OCI-LY1 (cell line): ENCODE data around the gene PKD2.

ENCODE experiments used
- H2AFZ ChIP-seq: fragments of 200-600 bp; sonication (generic), shearing (Covaris generic); 2 replicates; pipeline ENCODE4 v1.6.0; 2014; ENCODE audit warnings: antibody characterized with exemption, mild to moderate bottlenecking, low read length
- H3F3A ChIP-seq: fragments of 200-600 bp; sonication (generic), shearing (Covaris generic); 2 replicates; pipeline ENCODE4 v1.6.0; 2014; ENCODE audit warnings: mild to moderate bottlenecking, antibody characterized with exemption, low read length, moderate library complexity; ENCODE audit not compliant: insufficient read depth
- H3K27ac ChIP-seq: fragments of 200-600 bp; sonication (generic); 2 replicates; pipeline ENCODE4 v1.5.1; 2014; ENCODE audit warnings: low read length, mixed run types, mild to moderate bottlenecking, low read depth; ENCODE audit not compliant: poor library complexity, severe bottlenecking
- H3K27me3 ChIP-seq: fragments of 200-600 bp; sonication (generic); 2 replicates; pipeline ENCODE4 v1.6.0; 2014; ENCODE audit warnings: antibody characterized with exemption, mild to moderate bottlenecking, low read length, moderate library complexity; ENCODE audit not compliant: insufficient read depth
- H3K36me3 ChIP-seq: fragments of 200-600 bp; sonication (generic); 2 replicates; pipeline ENCODE4 v1.6.1; 2014; ENCODE audit warnings: mild to moderate bottlenecking, antibody characterized with exemption, low read length, moderate library complexity, mixed read lengths; ENCODE audit not compliant: insufficient read depth
- H3K4me1 ChIP-seq: fragments of 200-600 bp; sonication (generic); 2 replicates; pipeline ENCODE4 v1.5.1; 2014; ENCODE audit warnings: mild to moderate bottlenecking, low read length, moderate library complexity; ENCODE audit not compliant: insufficient read depth, severe bottlenecking
- H3K4me2 ChIP-seq: fragments of 200-600 bp; sonication (generic), shearing (Covaris generic); 2 replicates; pipeline ENCODE4 v1.6.1; 2014; ENCODE audit warnings: low read length
- H3K4me3 ChIP-seq: fragments of 200-600 bp; sonication (generic); 2 replicates; pipeline ENCODE4 v1.5.1; 2014; ENCODE audit warnings: low read length, low read depth, mild to moderate bottlenecking, mixed read lengths; ENCODE audit not compliant: poor library complexity, severe bottlenecking
- H3K79me2 ChIP-seq: fragments of 200-600 bp; shearing (Covaris generic); 2 replicates; pipeline ENCODE4 v1.6.1; 2016; ENCODE audit warnings: mixed run types, low read length, mixed read lengths; ENCODE audit not compliant: insufficient read depth
- H3K9ac ChIP-seq: fragments of 200-600 bp; sonication (generic), shearing (Covaris generic); 2 replicates; pipeline ENCODE4 v1.6.1; 2014; ENCODE audit warnings: mild to moderate bottlenecking, low read length, mixed read lengths
- H3K9me2 ChIP-seq: fragments of 200-600 bp; sonication (generic), shearing (Covaris generic); 2 replicates; pipeline ENCODE4 v1.6.1; 2014; ENCODE audit warnings: low read depth, mild to moderate bottlenecking, low read length, mixed read lengths
- H3K9me3 ChIP-seq: fragments of 200-600 bp; shearing (Covaris generic); 2 replicates; pipeline ENCODE4 v1.6.1; 2014; ENCODE audit warnings: low read length, mixed read lengths
- H4K20me1 ChIP-seq: fragments of 200-600 bp; sonication (generic), shearing (Covaris generic); 2 replicates; pipeline ENCODE4 v1.6.0; 2016; ENCODE audit warnings: mild to moderate bottlenecking, low read length; ENCODE audit not compliant: insufficient read depth
- CTCF ChIP-seq: fragments of 200-600 bp; sonication (generic), shearing (Covaris generic); IDR thresholded peaks from 2 replicates; pipeline ENCODE4 v1.5.1; 2017; ENCODE audit warnings: mild to moderate bottlenecking, antibody characterized with exemption, low read length, moderate library complexity, mixed read lengths
- EZH2 ChIP-seq: fragments of 200-600 bp; sonication (generic), shearing (Covaris generic); IDR thresholded peaks from 2 replicates; pipeline ENCODE4 v1.8.0; 2017; ENCODE audit warnings: borderline replicate concordance, mixed run types, mild to moderate bottlenecking, antibody characterized with exemption, low read length, moderate library complexity, mixed read lengths

PKD2 gene

GRCh38 chr4:88098993-88099752, 91.7 kb downstream of the PKD2 start:
- Histone ChIP-seq H3K9ac (no peak overlapping the region), H3K27me3 (no peaks in the 10 kb centered on the region), H3K27ac (no peak overlapping the region), H2AFZ (no peak overlapping the region), H3K4me1 (no peaks in the 10 kb centered on the region), H3K9me3 (no peaks in the 10 kb centered on the region), H3K36me3 (no peaks in the 10 kb centered on the region), H3F3A (no peaks in the 10 kb centered on the region), H3K79me2 (no peaks in the 10 kb centered on the region), H3K9me2 (no peaks in the 10 kb centered on the region), H3K4me2 (no peak overlapping the region), H3K4me3 (no peak overlapping the region), H4K20me1 (no peaks in the 10 kb centered on the region)
- TF ChIP-seq CTCF (no peak), EZH2 (no peak)

- H3K4me1 ChIP-seq = no peaks in the 10 kb centered on the region
- H3K27me3 ChIP-seq = no peaks in the 10 kb centered on the region
Observed at GRCh38 chr4:88101165-88101564, 93.7 kb downstream of the PKD2 start.

GRCh38 chr4:88102026-88102425, 94.6 kb downstream of the PKD2 start:
- Histone ChIP-seq H3K9me3 (no peaks in the 10 kb centered on the region), H3K79me2 (no peaks in the 10 kb centered on the region), H3F3A (no peaks in the 10 kb centered on the region), H3K4me3 (no peak overlapping the region), H2AFZ (no peak overlapping the region), H3K9me2 (no peaks in the 10 kb centered on the region), H3K9ac (no peak overlapping the region), H3K36me3 (no peaks in the 10 kb centered on the region), H3K27me3 (no peaks in the 10 kb centered on the region), H3K4me2 (no peak overlapping the region), H4K20me1 (no peaks in the 10 kb centered on the region), H3K4me1 (no peaks in the 10 kb centered on the region), H3K27ac (no peak overlapping the region)
- TF ChIP-seq EZH2 (no peak), CTCF (no peak)

More at GRCh38 chr4:88101165-88101564, 93.7 kb downstream of the PKD2 start:
- no peaks in the 10 kb centered on the region for H3K9me3 ChIP-seq
- no peak overlapping the region for H2AFZ ChIP-seq
- H3K4me3 ChIP-seq = no peak overlapping the region
- no peaks in the 10 kb centered on the region for H4K20me1 ChIP-seq
- H3K27ac ChIP-seq = no peak overlapping the region
- H3K36me3 ChIP-seq = no peaks in the 10 kb centered on the region
- no peaks in the 10 kb centered on the region for H3F3A ChIP-seq
- H3K9ac ChIP-seq = no peak overlapping the region
- H3K9me2 ChIP-seq = no peaks in the 10 kb centered on the region
- TF ChIP-seq EZH2 (no peak), CTCF (no peak)
- no peak overlapping the region for H3K4me2 ChIP-seq
- H3K79me2 ChIP-seq = no peaks in the 10 kb centered on the region
